Naive thymus-derived CD4-positive, alpha-beta T cell (primary cell): ENCODE data around the gene ARFIP2. TPM values are rescaled to one million over a fixed set of nuclear protein-coding genes. Genes with fewer than 3 reads are reported as not detected.
A peak's percentile ranks its signal among the peaks of the same experiment; 100 is the strongest.

Experiments used
- ATAC-seq: fragments of 150-1000 bp; cut with Tn5 transposase; 2 replicates; pipeline ENCODE4 v1.10.0; 2021; ENCODE audit warnings: mild to moderate bottlenecking, moderate library complexity
- CTCF ChIA-PET: fragments of 350-600 bp; sonication (Branson Sonifier 250); formaldehyde crosslinking; loops from one replicate; lab custom pipeline; 2021; ENCODE audit warnings: antibody characterized with exemption; lab: Charles Lee
- POLR2A ChIA-PET: fragments of 350-600 bp; sonication (Branson Sonifier 250); formaldehyde crosslinking; loops from one replicate; lab custom pipeline; 2021; ENCODE audit warnings: antibody characterized with exemption, inconsistent platforms; lab: Charles Lee
- DNase-seq, 9 donors: peaks; one replicate each; pipeline versions ENCODE4 v3.0.0 to v3.0.0-alpha.2; 2020 to 2022; ENCODE audit warnings: mixed read lengths in 1 of 9
- H3K27ac ChIP-seq: one replicate; pipeline ENCODE4 v1.7.0; 2013; ENCODE audit warnings: mild to moderate bottlenecking, low read depth, low read length, moderate library complexity
- H3K27me3 ChIP-seq, 2 donors: one replicate each; pipeline ENCODE4 v1.7.0; 2013; ENCODE audit warnings: low read length in 2 of 2, mild to moderate bottlenecking in 2 of 2, moderate library complexity in 2 of 2; ENCODE audit not compliant: control insufficient read depth in 2 of 2, insufficient read depth in 2 of 2
- H3K36me3 ChIP-seq, 3 experiments: 1 replicate in 2 of 3; 2 replicates in 1 of 3; pipeline ENCODE4 v1.7.0; 2013; ENCODE audit warnings: low read length in 3 of 3, mild to moderate bottlenecking in 3 of 3, moderate library complexity in 1 of 3; ENCODE audit not compliant: insufficient read depth in 3 of 3, control insufficient read depth in 2 of 3
- H3K4me1 ChIP-seq, 2 donors: one replicate each; pipeline ENCODE4 v1.7.0; 2013; ENCODE audit warnings: low read length in 2 of 2, mild to moderate bottlenecking in 2 of 2, moderate library complexity in 1 of 2; ENCODE audit not compliant: control insufficient read depth in 2 of 2, insufficient read depth in 2 of 2
- H3K4me3 ChIP-seq: 2 replicates; pipeline ENCODE4 v1.7.0; 2013; ENCODE audit warnings: mild to moderate bottlenecking, low read length
- H3K9me3 ChIP-seq, 3 experiments: 1 replicate in 2 of 3; 2 replicates in 1 of 3; pipeline ENCODE4 v1.7.0; 2013; ENCODE audit warnings: low read length in 3 of 3; ENCODE audit not compliant: control insufficient read depth in 2 of 3
- H3K27ac Mint-ChIP-seq, 9 donors: one replicate each; pipeline ENCODE4 v1.8.0; 2020 to 2022; ENCODE audit warnings: mixed read lengths in 9 of 9, mild to moderate bottlenecking in 8 of 9, moderate library complexity in 5 of 9, inconsistent platforms in 2 of 9
- H3K27me3 Mint-ChIP-seq, 5 donors: one replicate each; pipeline ENCODE4 v1.8.0; 2021 to 2022; ENCODE audit warnings: mixed read lengths in 5 of 5, mild to moderate bottlenecking in 1 of 5
- H3K36me3 Mint-ChIP-seq, 5 donors: one replicate each; pipeline ENCODE4 v1.8.0; 2020 to 2022; ENCODE audit warnings: mixed read lengths in 5 of 5, mild to moderate bottlenecking in 3 of 5, inconsistent platforms in 1 of 5
- H3K4me1 Mint-ChIP-seq, 7 donors: one replicate each; pipeline ENCODE4 v1.8.0; 2020 to 2022; ENCODE audit warnings: mixed read lengths in 7 of 7, mild to moderate bottlenecking in 3 of 7, inconsistent platforms in 1 of 7
- H3K4me3 Mint-ChIP-seq, 10 donors: one replicate each; pipeline ENCODE4 v1.8.0; 2020 to 2022; ENCODE audit warnings: mild to moderate bottlenecking in 10 of 10, mixed read lengths in 10 of 10, moderate library complexity in 6 of 10, inconsistent platforms in 2 of 10
- H3K9me3 Mint-ChIP-seq, 11 donors: one replicate each; pipeline ENCODE4 v1.8.0; 2020 to 2022; ENCODE audit warnings: mixed read lengths in 11 of 11, mild to moderate bottlenecking in 4 of 11, inconsistent platforms in 1 of 11, moderate library complexity in 1 of 11
- intact Hi-C, 2 donors: fragments of 100-400 bp; cut with micrococcal nuclease; formaldehyde crosslinking; loops; one replicate each; pipeline ENCODE4 v1.15.1; 2023
- polyA plus RNA-seq, 2 donors: library from polyadenylated mRNA; unstranded; fragments of 300-500 nt; fragmentation: Illumina TruSeq; gene quantifications; one replicate each; pipeline ENCODE4 v1.2.3, GENCODE V29; 2021
- total RNA-seq, 6 experiments: library from RNA in 5 of 6; stranded (reverse) in 5 of 6; gene quantifications; 1 replicate in 5 of 6; 2 replicates in 1 of 6; pipeline ENCODE4 v1.2.3 and lab custom pipeline; 2021 to 2026

ARFIP2 gene
- total and polyA plus RNA-seq, 7 experiments from 2014 or later = 35.7 to 63.4 (median 52.7) TPM

- CTCF ChIA-PET = interaction anchor here (1.1 kb wide), 1 partner anchor 15 kb away, joined by 3 read pairs; no protein-coding TSS in a partner anchor
- ATAC-seq (no peak), DNase-seq (no peak)
- no peak overlapping the region for H3K4me3 Mint-ChIP-seq
- H3K27ac Mint-ChIP-seq = no peak overlapping the region
- intact Hi-C loops = no loop called here
- H3K36me3 Mint-ChIP-seq = peaks cover 0 to 34% (median 18%) of the 10 kb centered on the region in 5 donors
- no peak overlapping the region for H3K4me3 ChIP-seq
- H3K27ac ChIP-seq = no peak overlapping the region
- POLR2A ChIA-PET = no interaction called here
- H3K27me3 Mint-ChIP-seq = no peaks in the 10 kb centered on the region
- no peaks in the 10 kb centered on the region for H3K4me1 ChIP-seq
- peaks cover 0 to 41% (median 0%) of the 10 kb centered on the region in 3 experiments for H3K36me3 ChIP-seq
- H3K27me3 ChIP-seq = no peaks in the 10 kb centered on the region
- no peaks in the 10 kb centered on the region for H3K9me3 Mint-ChIP-seq
- no peaks in the 10 kb centered on the region for H3K9me3 ChIP-seq
- H3K4me1 Mint-ChIP-seq = peaks cover 0 to 2% (median 0%) of the 10 kb centered on the region in 7 donors
Observed at GRCh38 chr11:6458352-6459098, 22.6 kb downstream of the ARFIP2 start.

DNA sequence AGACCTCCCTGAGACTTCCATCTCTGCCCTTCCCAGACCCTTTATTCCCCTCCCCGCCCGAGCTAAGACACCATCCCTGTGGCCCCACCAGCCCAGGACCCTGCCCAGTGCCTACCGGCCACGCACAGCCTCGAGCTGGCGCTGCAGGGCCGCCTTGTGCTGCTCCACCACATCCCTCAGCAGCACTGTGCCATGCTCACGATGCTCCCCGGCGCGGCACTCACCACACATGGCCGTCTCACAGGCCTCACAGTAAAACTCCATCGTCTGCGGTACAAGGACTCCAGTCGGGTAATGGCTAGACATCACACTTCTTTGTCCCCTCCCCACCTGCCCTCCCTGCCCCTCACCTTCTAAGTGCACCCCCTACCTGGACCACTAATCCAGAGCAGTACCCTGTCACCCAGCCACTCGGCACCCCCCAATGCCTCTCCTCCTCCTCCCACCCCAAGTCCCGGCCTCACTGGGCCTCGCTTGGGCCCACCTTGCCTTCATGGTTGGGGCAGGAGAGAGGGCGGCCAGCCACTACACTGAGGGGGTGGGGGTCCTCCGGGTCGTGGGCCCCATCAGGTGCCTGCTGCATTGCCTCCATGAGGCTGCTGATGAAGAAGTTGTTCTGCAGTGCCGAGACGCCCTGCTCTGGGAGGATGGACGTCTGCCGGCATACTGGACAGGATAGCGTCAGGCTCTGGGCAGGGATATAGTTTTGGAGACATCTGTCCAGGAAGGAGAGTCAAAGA lies 23.4 kb downstream of the ARFIP2 start:
- Histone ChIP-seq H3K27ac (no peak overlapping the region), H3K36me3 (peaks cover 0 to 42% (median 0%) of the 10 kb centered on the region in 3 experiments), H3K9me3 (no peaks in the 10 kb centered on the region), H3K4me1 (no peaks in the 10 kb centered on the region), H3K27me3 (no peaks in the 10 kb centered on the region), H3K4me3 (no peak overlapping the region)
- Mint-ChIP-seq H3K4me3 (no peak overlapping the region), H3K27me3 (no peaks in the 10 kb centered on the region), H3K27ac (no peak overlapping the region), H3K36me3 (peaks cover 0 to 37% (median 14%) of the 10 kb centered on the region in 5 donors), H3K4me1 (no peaks in the 10 kb centered on the region), H3K9me3 (no peaks in the 10 kb centered on the region)
- DNase-seq = no peak
- no peak for ATAC-seq
- ChIA-PET POLR2A (no interaction called here), CTCF (no interaction called here)
- intact Hi-C loops = no loop called here

DNA sequence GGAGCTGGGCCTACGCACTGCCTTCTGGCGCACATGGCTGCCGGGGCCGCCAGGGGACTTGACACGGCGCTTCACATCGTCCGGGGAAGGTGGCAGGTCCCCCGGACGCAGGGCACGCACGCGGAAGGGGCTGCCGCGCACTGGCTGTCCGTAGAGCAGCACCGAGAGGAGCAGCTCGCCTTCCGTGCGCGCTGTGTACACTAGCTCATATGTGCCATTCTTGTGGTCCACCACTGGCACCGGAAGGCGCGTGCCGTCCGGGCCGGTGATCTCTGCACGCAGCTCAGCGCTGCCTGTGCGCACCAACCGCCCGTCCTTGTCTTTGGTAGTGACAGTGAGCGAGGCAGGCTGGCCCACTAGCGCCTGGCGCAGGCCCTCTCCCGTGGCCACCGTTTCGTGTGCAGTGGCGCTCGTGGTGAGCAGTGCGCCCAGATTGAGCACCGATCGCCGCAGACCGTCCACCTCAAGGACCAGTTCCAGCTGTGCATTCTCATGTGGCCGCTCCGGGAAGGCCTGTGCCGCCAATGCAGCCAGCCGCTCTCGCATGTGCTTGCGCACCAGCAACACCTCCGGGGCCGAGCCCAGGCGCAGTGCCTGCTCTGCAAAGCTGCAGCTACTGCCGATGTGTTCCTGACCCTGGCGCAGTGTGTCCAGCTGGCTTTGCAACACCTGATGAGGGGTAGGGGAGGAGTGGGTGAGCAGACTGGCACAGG lies 24.6 kb downstream of the ARFIP2 start:
- no peak overlapping the region for H3K27ac ChIP-seq
- Mint-ChIP-seq H3K9me3 (no peaks in the 10 kb centered on the region), H3K27ac (no peak overlapping the region), H3K27me3 (no peaks in the 10 kb centered on the region), H3K36me3 (peaks cover 0 to 36% (median 17%) of the 10 kb centered on the region in 5 donors), H3K4me1 (no peaks in the 10 kb centered on the region), H3K4me3 (no peak overlapping the region)
- H3K9me3 ChIP-seq = no peaks in the 10 kb centered on the region
- H3K4me3 ChIP-seq = no peak overlapping the region
- intact Hi-C loops = no loop called here
- ATAC-seq (peak; percentile 22), DNase-seq (no peak)
- CTCF ChIA-PET = interaction anchor here (2.3 kb wide), 1 partner anchor 78 kb away, joined by 11 read pairs; no protein-coding TSS in a partner anchor
- H3K27me3 ChIP-seq = no peaks in the 10 kb centered on the region
- H3K4me1 ChIP-seq = no peaks in the 10 kb centered on the region
- H3K36me3 ChIP-seq = peaks cover 0 to 44% (median 0%) of the 10 kb centered on the region in 3 experiments
- POLR2A ChIA-PET = no interaction called here

- no peak overlapping the region for H3K4me3 ChIP-seq
- Mint-ChIP-seq H3K4me1 (no peaks in the 10 kb centered on the region), H3K36me3 (peaks cover 0 to 31% (median 12%) of the 10 kb centered on the region in 5 donors)
Observed at GRCh38 chr11:6455070-6455469, 26.1 kb downstream of the ARFIP2 start.

DNA sequence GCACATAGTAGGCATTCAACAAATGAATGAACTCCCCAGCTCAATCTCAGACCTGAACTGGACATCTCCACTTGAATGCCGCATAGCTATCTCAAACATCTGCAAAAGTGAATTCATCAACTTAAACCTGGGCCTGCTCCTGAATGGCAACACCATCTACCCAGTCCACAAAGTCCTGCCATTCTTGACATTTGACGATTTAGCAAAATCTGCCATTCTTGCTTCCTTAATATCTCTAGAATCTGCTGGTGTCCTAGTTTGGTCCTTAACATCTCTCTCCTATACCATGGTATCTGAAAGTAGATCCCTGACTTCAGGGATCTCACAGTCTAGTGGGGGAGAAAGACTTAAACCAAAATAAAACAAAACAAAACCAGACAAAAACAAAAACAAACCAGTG lies 28.0 kb downstream of the ARFIP2 start:
- H3K4me1 Mint-ChIP-seq = no peaks in the 10 kb centered on the region
- H3K27me3 ChIP-seq = no peaks in the 10 kb centered on the region
- peaks cover 0 to 56% (median 0%) of the 10 kb centered on the region in 3 experiments for H3K36me3 ChIP-seq

More at GRCh38 chr11:6455070-6455469, 26.1 kb downstream of the ARFIP2 start:
- no peak overlapping the region for H3K27ac Mint-ChIP-seq
- ChIA-PET POLR2A (interaction anchor here (0.6 to 1.2 kb wide), 2 partner anchors 10 to 724 kb away, joined by 3 to 4 read pairs; no protein-coding TSS in a partner anchor), CTCF (interaction anchor here (0.8 to 2.3 kb wide), 3 partner anchors 11 to 77 kb away, joined by 3 to 11 read pairs (median 7); no protein-coding TSS in a partner anchor)
- no peaks in the 10 kb centered on the region for H3K9me3 ChIP-seq
- H3K27me3 Mint-ChIP-seq = no peaks in the 10 kb centered on the region
- DNase-seq = no peak
- no peak for ATAC-seq
- peaks cover 0 to 53% (median 0%) of the 10 kb centered on the region in 3 experiments for H3K36me3 ChIP-seq
- no peaks in the 10 kb centered on the region for H3K27me3 ChIP-seq
- H3K4me1 ChIP-seq = no peaks in the 10 kb centered on the region
- no peaks in the 10 kb centered on the region for H3K9me3 Mint-ChIP-seq
- no peak overlapping the region for H3K27ac ChIP-seq
- intact Hi-C loops = no loop called here
- H3K4me3 Mint-ChIP-seq = no peak overlapping the region

GRCh38 chr11:6452219-6452618 lies 28.9 kb downstream of the ARFIP2 start:
- ChIA-PET CTCF (interaction anchor here (1.2 kb wide), 3 partner anchors 8 to 89 kb away, joined by 3 to 7 read pairs (median 4); no protein-coding TSS in a partner anchor), POLR2A (no interaction called here)
- no peak overlapping the region for H3K4me3 Mint-ChIP-seq

More for the DNA sequence above, 28.0 kb downstream of the ARFIP2 start:
- no peaks in the 10 kb centered on the region for H3K9me3 ChIP-seq
- Mint-ChIP-seq H3K9me3 (no peaks in the 10 kb centered on the region), H3K4me3 (no peak overlapping the region), H3K27ac (no peak overlapping the region), H3K36me3 (peaks cover 0 to 28% (median 12%) of the 10 kb centered on the region in 5 donors), H3K27me3 (no peaks in the 10 kb centered on the region)
- H3K27ac ChIP-seq = no peak overlapping the region
- intact Hi-C loops = no loop called here
- H3K4me3 ChIP-seq = no peak overlapping the region
- no peaks in the 10 kb centered on the region for H3K4me1 ChIP-seq
- no peak for ATAC-seq
- CTCF ChIA-PET = interaction anchor here (1.0 to 1.2 kb wide), 4 partner anchors 9 to 90 kb away, joined by 3 to 7 read pairs (median 4); no protein-coding TSS in a partner anchor
- no peak for DNase-seq
- POLR2A ChIA-PET = no interaction called here

More at GRCh38 chr11:6452219-6452618, 28.9 kb downstream of the ARFIP2 start:
- intact Hi-C loops = no loop called here
- H3K4me3 ChIP-seq = no peak overlapping the region
- no peaks in the 10 kb centered on the region for H3K9me3 ChIP-seq
- H3K27me3 Mint-ChIP-seq = no peaks in the 10 kb centered on the region
- DNase-seq (no peak), ATAC-seq (no peak)
- H3K4me1 ChIP-seq = no peaks in the 10 kb centered on the region
- H3K27ac ChIP-seq = no peak overlapping the region
- no peak overlapping the region for H3K27ac Mint-ChIP-seq
- no peaks in the 10 kb centered on the region for H3K4me1 Mint-ChIP-seq
- H3K27me3 ChIP-seq = no peaks in the 10 kb centered on the region
- H3K9me3 Mint-ChIP-seq = no peaks in the 10 kb centered on the region
- peaks cover 0 to 28% (median 12%) of the 10 kb centered on the region in 5 donors for H3K36me3 Mint-ChIP-seq
- H3K36me3 ChIP-seq = peaks cover 0 to 47% (median 0%) of the 10 kb centered on the region in 3 experiments
